Breast epithelium (tissue), 3 donors: ENCODE data around the gene GYS2.

ENCODE experiments used
- POLR2A ChIP-seq: fragments of 450-650 bp; IDR thresholded peaks from one replicate; pipeline ENCODE4 v1.6.1; 2016; ENCODE audit warnings: antibody characterized with exemption, mild to moderate bottlenecking, moderate library complexity
- TF ChIP-seq, protein P1 (sequence below), 3 donors: fragments of 450-650 bp; IDR thresholded peaks; one replicate each; pipeline ENCODE4 v1.5.1; 2016 to 2017; ENCODE audit warnings: antibody characterized with exemption in 3 of 3, mild to moderate bottlenecking in 3 of 3, moderate library complexity in 3 of 3

DNA sequence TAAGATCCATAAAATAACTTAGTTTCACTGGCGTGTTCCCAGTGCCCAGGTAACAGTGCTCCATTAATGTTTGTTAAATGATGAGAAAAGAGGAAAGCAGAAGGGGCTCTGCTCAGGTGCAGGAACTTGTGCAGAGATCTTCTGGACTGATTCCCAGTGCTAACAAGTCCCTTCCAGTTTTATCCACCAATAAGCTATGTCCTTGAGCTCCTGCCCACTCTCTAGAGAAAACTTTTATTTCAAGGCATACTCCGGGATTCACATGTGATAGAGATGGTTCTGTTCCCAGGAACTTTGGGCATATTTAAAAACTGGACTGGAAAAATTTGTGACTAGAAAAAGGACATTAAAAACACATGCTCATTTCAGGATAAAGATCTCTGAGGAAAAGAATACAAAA is 1.9 kb downstream of the GYS2 start:
- TF ChIP-seq, protein P1, sequence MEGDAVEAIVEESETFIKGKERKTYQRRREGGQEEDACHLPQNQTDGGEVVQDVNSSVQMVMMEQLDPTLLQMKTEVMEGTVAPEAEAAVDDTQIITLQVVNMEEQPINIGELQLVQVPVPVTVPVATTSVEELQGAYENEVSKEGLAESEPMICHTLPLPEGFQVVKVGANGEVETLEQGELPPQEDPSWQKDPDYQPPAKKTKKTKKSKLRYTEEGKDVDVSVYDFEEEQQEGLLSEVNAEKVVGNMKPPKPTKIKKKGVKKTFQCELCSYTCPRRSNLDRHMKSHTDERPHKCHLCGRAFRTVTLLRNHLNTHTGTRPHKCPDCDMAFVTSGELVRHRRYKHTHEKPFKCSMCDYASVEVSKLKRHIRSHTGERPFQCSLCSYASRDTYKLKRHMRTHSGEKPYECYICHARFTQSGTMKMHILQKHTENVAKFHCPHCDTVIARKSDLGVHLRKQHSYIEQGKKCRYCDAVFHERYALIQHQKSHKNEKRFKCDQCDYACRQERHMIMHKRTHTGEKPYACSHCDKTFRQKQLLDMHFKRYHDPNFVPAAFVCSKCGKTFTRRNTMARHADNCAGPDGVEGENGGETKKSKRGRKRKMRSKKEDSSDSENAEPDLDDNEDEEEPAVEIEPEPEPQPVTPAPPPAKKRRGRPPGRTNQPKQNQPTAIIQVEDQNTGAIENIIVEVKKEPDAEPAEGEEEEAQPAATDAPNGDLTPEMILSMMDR (IDR thresholded peaks at IDR 0.05): no peak
- no peak for TF ChIP-seq POLR2A
